Progenitor cell of endocrine pancreas (in vitro differentiated cells): ENCODE results near the gene PPARA. TPM values are rescaled to one million over a fixed set of nuclear protein-coding genes. Genes with fewer than 3 reads are reported as not detected.

Source experiments
- DNase-seq: peaks from one replicate; pipeline ENCODE4 v3.0.0; 2021; ENCODE audit warnings: low spot score; ENCODE audit not compliant: unreplicated experiment
- H3K27ac Mint-ChIP-seq: 2 replicates; pipeline ENCODE4 v1.8.0; 2021; ENCODE audit warnings: mild to moderate bottlenecking, moderate library complexity, mixed read lengths
- H3K27me3 Mint-ChIP-seq: 2 replicates; pipeline ENCODE4 v1.8.0; 2021; ENCODE audit warnings: mixed read lengths
- H3K36me3 Mint-ChIP-seq: 2 replicates; pipeline ENCODE4 v1.8.0; 2022; ENCODE audit warnings: mixed read lengths; ENCODE audit not compliant: insufficient read depth
- H3K4me1 Mint-ChIP-seq: 2 replicates; pipeline ENCODE4 v1.8.0; 2021; ENCODE audit warnings: low read depth, mixed read lengths
- H3K4me3 Mint-ChIP-seq: 2 replicates; pipeline ENCODE4 v1.8.0; 2021; ENCODE audit warnings: low read depth, mild to moderate bottlenecking, moderate library complexity, mixed read lengths
- H3K9me3 Mint-ChIP-seq: 2 replicates; pipeline ENCODE4 v1.8.0; 2021; ENCODE audit warnings: low read depth, mixed read lengths
- CTCF ChIP-seq: fragments of 200-600 bp; sonication (generic); IDR thresholded peaks from one replicate; pipeline ENCODE4 v1.5.0; 2021; ENCODE audit warnings: antibody characterized with exemption, mild to moderate bottlenecking; ENCODE audit not compliant: unreplicated experiment
- total RNA-seq: library from RNA; stranded (reverse); gene quantifications from 2 replicates; pipeline ENCODE4 v1.2.1, GENCODE V29; 2021

The PPARA gene
- total RNA-seq, 1 donor from 2014 or later, result 33.5 TPM

- DNase-seq, result no peak
- Mint-ChIP-seq H3K4me3 (no peak overlapping the region), H3K4me1 (peaks cover 3% of the 10 kb centered on the region), H3K27ac (no peak overlapping the region), H3K27me3 (peaks cover 13% of the 10 kb centered on the region), H3K36me3 (no peaks in the 10 kb centered on the region), H3K9me3 (no peaks in the 10 kb centered on the region)
- no peak for TF ChIP-seq CTCF
These were observed 46.0 kb upstream of the PPARA start for GRCh38 chr22:46104170-46104880.

- H3K27ac Mint-ChIP-seq, result no peak overlapping the region
These were observed 45.3 kb upstream of the PPARA start for GRCh38 chr22:46104881-46105493.

GRCh38 chr22:46105494-46106278 is 44.6 kb upstream of the PPARA start:
- no peaks in the 10 kb centered on the region for H3K36me3 Mint-ChIP-seq
- peaks cover 13% of the 10 kb centered on the region for H3K27me3 Mint-ChIP-seq
- no peak overlapping the region for H3K27ac Mint-ChIP-seq
- no peak for TF ChIP-seq CTCF
- no peak overlapping the region for H3K4me3 Mint-ChIP-seq
- no peaks in the 10 kb centered on the region for H3K9me3 Mint-ChIP-seq
- DNase-seq, result no peak
- H3K4me1 Mint-ChIP-seq, result peaks cover 3% of the 10 kb centered on the region

More at GRCh38 chr22:46104881-46105493, 45.3 kb upstream of the PPARA start:
- no peak for TF ChIP-seq CTCF
- Mint-ChIP-seq H3K4me1 (peaks cover 3% of the 10 kb centered on the region), H3K4me3 (no peak overlapping the region), H3K9me3 (no peaks in the 10 kb centered on the region), H3K36me3 (no peaks in the 10 kb centered on the region), H3K27me3 (peaks cover 13% of the 10 kb centered on the region)
- no peak for DNase-seq

GRCh38 chr22:46106279-46107022 is 43.9 kb upstream of the PPARA start:
- TF ChIP-seq CTCF, result no peak
- no peaks in the 10 kb centered on the region for H3K9me3 Mint-ChIP-seq
- peaks cover 10% of the 10 kb centered on the region for H3K27me3 Mint-ChIP-seq
- no peaks in the 10 kb centered on the region for H3K36me3 Mint-ChIP-seq
- H3K4me1 Mint-ChIP-seq, result peaks cover 3% of the 10 kb centered on the region
- DNase-seq, result no peak
- H3K4me3 Mint-ChIP-seq, result no peak overlapping the region
- no peak overlapping the region for H3K27ac Mint-ChIP-seq
